IMR-90 (cell line): ENCODE measurements around the gene PRKAR1B.

Source experiments
- BHLHE40 ChIP-seq: fragments of 150-350 bp; IDR thresholded peaks from 2 replicates; pipeline ENCODE4 v1.6.1; 2016; ENCODE audit warnings: mild to moderate bottlenecking, low read depth, low read length
- CTCF ChIP-seq: conservative IDR thresholded peaks from 2 replicates; pipeline ENCODE4 v1.5.1; 2012; ENCODE audit warnings: mild to moderate bottlenecking, low read depth, low read length, improper control_type of control experiment
- ELK1 ChIP-seq: fragments of 150-350 bp; IDR thresholded peaks from 2 replicates; pipeline ENCODE4 v1.6.1; 2016; ENCODE audit warnings: low read depth, mild to moderate bottlenecking, low read length, moderate library complexity, borderline replicate concordance
- FOS ChIP-seq: fragments of 150-350 bp; IDR thresholded peaks from 2 replicates; pipeline ENCODE4 v1.6.1; 2016; ENCODE audit warnings: low read depth, low read length
- MAFK ChIP-seq: IDR thresholded peaks from 2 replicates; pipeline ENCODE4 v1.6.1; 2012; ENCODE audit warnings: low read depth, low read length, improper control_type of control experiment
- POLR2A ChIP-seq: IDR thresholded peaks from 2 replicates; pipeline ENCODE4 v1.6.1; 2012; ENCODE audit warnings: mild to moderate bottlenecking, low read depth, low read length
- RAD21 ChIP-seq: IDR thresholded peaks from 2 replicates; pipeline ENCODE4 v1.6.1; 2012; ENCODE audit warnings: low read length, improper control_type of control experiment

- TF ChIP-seq CTCF: no peak
- no peak for TF ChIP-seq RAD21
- no peak for TF ChIP-seq FOS
- no peak for TF ChIP-seq BHLHE40
- TF ChIP-seq POLR2A: no peak
- no peak for TF ChIP-seq ELK1
- no peak for TF ChIP-seq MAFK
Observed at GRCh38 chr7:767941-768731, 41.1 kb upstream of the PRKAR1B start.
